GOT3 (cell line): ENCODE data around the gene TMLHE.
"Not testable (repeated sequence)": the region's sequence is repeated elsewhere in the genome, so short reads cannot be mapped to it uniquely, and the experiment has no call there.

ENCODE experiments used
- DNase-seq: peaks from one replicate; lab custom pipeline; 2025; ENCODE audit warnings: mixed read lengths; lab: John Stamatoyannopoulos, UW

TMLHE gene

GRCh38 chrX:155612312-155613224, at the start of gene TMLHE, which contains the start of gene SPRY3:
TSS of gene TMLHE (minus strand) at chrX:155612952. CDS start at chrX:155545276, 67,676 bp downstream.
TSS of gene SPRY3 (plus strand) at chrX:155612586.
- DNase-seq: no peak

- DNase-seq: no peak
Observed at GRCh38 chrX:155662282-155662681, 49.5 kb upstream of the TMLHE start.

- no peak for DNase-seq
Observed at GRCh38 chrX:155645180-155645579, 32.4 kb upstream of the TMLHE start.

- DNase-seq: no peak
Observed at GRCh38 chrX:155643240-155643639, 30.5 kb upstream of the TMLHE start.

- DNase-seq: not testable (repeated sequence)
Observed at GRCh38 chrX:155641371-155641770, 28.6 kb upstream of the TMLHE start.

GRCh38 chrX:155637714-155638113, 25.0 kb upstream of the TMLHE start:
- DNase-seq: no peak

GRCh38 chrX:155635019-155635418, 22.3 kb upstream of the TMLHE start:
- DNase-seq: not testable (repeated sequence)

- no peak for DNase-seq
Observed at GRCh38 chrX:155632431-155633100, 19.8 kb upstream of the TMLHE start.

- not testable (repeated sequence) for DNase-seq
Observed at GRCh38 chrX:155620110-155620509, 7.4 kb upstream of the TMLHE start.

GRCh38 chrX:155615938-155616337, 3.2 kb upstream of the TMLHE start:
- no peak for DNase-seq

- no peak for DNase-seq
Observed at GRCh38 chrX:155613927-155614559, 1.3 kb upstream of the TMLHE start.

GRCh38 chrX:155611302-155611701, 1.4 kb downstream of the TMLHE start:
- DNase-seq: no peak

GRCh38 chrX:155592981-155593380, 19.8 kb downstream of the TMLHE start:
- no peak for DNase-seq

- DNase-seq: no peak
Observed at GRCh38 chrX:155592331-155592730, 20.4 kb downstream of the TMLHE start.

GRCh38 chrX:155577682-155578081, 35.1 kb downstream of the TMLHE start:
- DNase-seq: no peak

GRCh38 chrX:155563099-155563498, 49.7 kb downstream of the TMLHE start:
- DNase-seq: no peak

- no peak for DNase-seq
Observed at GRCh38 chrX:155544881-155545280, 67.9 kb downstream of the TMLHE start.

- no peak for DNase-seq
Observed at GRCh38 chrX:155535866-155536265, 76.9 kb downstream of the TMLHE start.

GRCh38 chrX:155534800-155535199, 78.0 kb downstream of the TMLHE start:
- no peak for DNase-seq

GRCh38 chrX:155527023-155527422, 85.7 kb downstream of the TMLHE start:
- not testable (repeated sequence) for DNase-seq

- DNase-seq: no peak
Observed at GRCh38 chrX:155514225-155514624, 98.5 kb downstream of the TMLHE start.

GRCh38 chrX:155505296-155505695, 107.5 kb downstream of the TMLHE start:
- DNase-seq: no peak

- DNase-seq: not testable (repeated sequence)
Observed at GRCh38 chrX:155495134-155495533, 117.6 kb downstream of the TMLHE start.
